Mesothelial cell of epicardium (in vitro differentiated cells): ENCODE data around the gene PCGF2. TPM values are rescaled to one million over a fixed set of nuclear protein-coding genes. Genes with fewer than 3 reads are reported as not detected.

Source experiments
- DNase-seq, 2 experiments: peaks; one replicate each; pipeline ENCODE4 v3.0.0; 2021; ENCODE audit warnings: low spot score in 2 of 2; ENCODE audit not compliant: unreplicated experiment in 2 of 2
- H3K27ac Mint-ChIP-seq: 2 replicates; pipeline ENCODE4 v1.8.0; 2021; ENCODE audit warnings: mixed read lengths
- H3K27me3 Mint-ChIP-seq: 2 replicates; pipeline ENCODE4 v1.8.0; 2021; ENCODE audit warnings: low read depth, mixed read lengths
- H3K36me3 Mint-ChIP-seq: 2 replicates; pipeline ENCODE4 v1.8.0; 2021; ENCODE audit warnings: mixed read lengths
- H3K4me1 Mint-ChIP-seq: 2 replicates; pipeline ENCODE4 v1.8.0; 2021; ENCODE audit warnings: mixed read lengths
- H3K4me3 Mint-ChIP-seq: 2 replicates; pipeline ENCODE4 v1.8.0; 2021; ENCODE audit warnings: mild to moderate bottlenecking, moderate library complexity, mixed read lengths
- H3K9me3 Mint-ChIP-seq: 2 replicates; pipeline ENCODE4 v1.8.0; 2021; ENCODE audit warnings: mixed read lengths
- total RNA-seq: library from RNA; stranded (reverse); gene quantifications from 3 replicates; pipeline ENCODE4 v1.2.1, GENCODE V29; 2021
- TF ChIP-seq, protein P1 (sequence below): fragments of 200-600 bp; sonication (generic); IDR thresholded peaks from one replicate; pipeline ENCODE4 v1.5.0; 2021; ENCODE audit warnings: antibody characterized with exemption; ENCODE audit not compliant: unreplicated experiment

Gene PCGF2
- total RNA-seq, 1 donor from 2014 or later = 83.3 TPM

DNA sequence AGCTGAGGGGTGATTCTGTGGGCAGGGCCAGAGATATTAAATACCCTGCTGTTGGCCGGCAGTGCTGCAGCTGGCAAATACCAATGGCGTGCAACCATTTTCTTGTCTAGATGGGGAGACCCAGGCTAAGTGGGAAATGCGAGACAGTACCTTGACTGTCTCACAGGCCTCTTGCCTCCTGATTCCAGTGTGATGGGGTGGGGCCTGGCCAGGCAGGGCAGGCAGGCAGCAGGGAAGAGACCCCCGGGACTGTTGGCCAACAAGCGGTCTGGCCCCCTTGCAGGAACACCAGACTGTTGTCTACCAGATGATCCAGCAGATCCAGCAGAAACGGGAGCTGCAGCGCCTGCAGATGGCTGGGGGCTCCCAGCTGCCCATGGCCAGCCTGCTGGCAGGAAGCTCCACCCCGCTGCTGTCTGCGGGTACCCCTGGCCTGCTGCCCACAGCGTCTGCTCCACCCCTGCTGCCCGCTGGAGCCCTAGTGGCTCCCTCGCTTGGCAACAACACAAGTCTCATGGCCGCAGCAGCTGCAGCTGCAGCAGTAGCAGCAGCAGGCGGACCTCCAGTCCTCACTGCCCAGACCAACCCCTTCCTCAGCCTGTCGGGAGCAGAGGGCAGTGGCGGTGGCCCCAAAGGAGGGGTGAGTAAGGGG, 23.7 kb downstream of the PCGF2 start:
- no peak for DNase-seq
- Mint-ChIP-seq H3K27ac (no peak overlapping the region), H3K36me3 (peaks cover 8% of the 10 kb centered on the region)

GRCh38 chr17:38721802-38722201, 26.3 kb downstream of the PCGF2 start:
- H3K4me1 Mint-ChIP-seq = peaks cover 18% of the 10 kb centered on the region
- H3K27ac Mint-ChIP-seq = no peak overlapping the region
- H3K9me3 Mint-ChIP-seq = no peaks in the 10 kb centered on the region
- peaks cover 13% of the 10 kb centered on the region for H3K36me3 Mint-ChIP-seq
- TF ChIP-seq, protein P1, sequence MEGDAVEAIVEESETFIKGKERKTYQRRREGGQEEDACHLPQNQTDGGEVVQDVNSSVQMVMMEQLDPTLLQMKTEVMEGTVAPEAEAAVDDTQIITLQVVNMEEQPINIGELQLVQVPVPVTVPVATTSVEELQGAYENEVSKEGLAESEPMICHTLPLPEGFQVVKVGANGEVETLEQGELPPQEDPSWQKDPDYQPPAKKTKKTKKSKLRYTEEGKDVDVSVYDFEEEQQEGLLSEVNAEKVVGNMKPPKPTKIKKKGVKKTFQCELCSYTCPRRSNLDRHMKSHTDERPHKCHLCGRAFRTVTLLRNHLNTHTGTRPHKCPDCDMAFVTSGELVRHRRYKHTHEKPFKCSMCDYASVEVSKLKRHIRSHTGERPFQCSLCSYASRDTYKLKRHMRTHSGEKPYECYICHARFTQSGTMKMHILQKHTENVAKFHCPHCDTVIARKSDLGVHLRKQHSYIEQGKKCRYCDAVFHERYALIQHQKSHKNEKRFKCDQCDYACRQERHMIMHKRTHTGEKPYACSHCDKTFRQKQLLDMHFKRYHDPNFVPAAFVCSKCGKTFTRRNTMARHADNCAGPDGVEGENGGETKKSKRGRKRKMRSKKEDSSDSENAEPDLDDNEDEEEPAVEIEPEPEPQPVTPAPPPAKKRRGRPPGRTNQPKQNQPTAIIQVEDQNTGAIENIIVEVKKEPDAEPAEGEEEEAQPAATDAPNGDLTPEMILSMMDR = no peak
- no peaks in the 10 kb centered on the region for H3K27me3 Mint-ChIP-seq
- no peak for DNase-seq
- H3K4me3 Mint-ChIP-seq = no peak overlapping the region

More for the DNA sequence above, 23.7 kb downstream of the PCGF2 start:
- TF ChIP-seq, protein P1 = no peak
- H3K9me3 Mint-ChIP-seq = no peaks in the 10 kb centered on the region
- H3K27me3 Mint-ChIP-seq = no peaks in the 10 kb centered on the region
- no peak overlapping the region for H3K4me3 Mint-ChIP-seq
- peaks cover 8% of the 10 kb centered on the region for H3K4me1 Mint-ChIP-seq

GRCh38 chr17:38720941-38721340, 27.2 kb downstream of the PCGF2 start:
- Mint-ChIP-seq H3K27me3 (no peaks in the 10 kb centered on the region), H3K4me1 (peaks cover 18% of the 10 kb centered on the region), H3K27ac (no peak overlapping the region), H3K9me3 (no peaks in the 10 kb centered on the region), H3K36me3 (peaks cover 14% of the 10 kb centered on the region), H3K4me3 (no peak overlapping the region)
- TF ChIP-seq, protein P1 = no peak
- DNase-seq = no peak

GRCh38 chr17:38719943-38720641, 28.0 kb downstream of the PCGF2 start:
- Mint-ChIP-seq H3K9me3 (no peaks in the 10 kb centered on the region), H3K4me3 (peak overlapping the region; percentile 76), H3K27me3 (no peaks in the 10 kb centered on the region), H3K4me1 (peaks cover 18% of the 10 kb centered on the region), H3K27ac (peak overlapping the region; percentile 95), H3K36me3 (peaks cover 16% of the 10 kb centered on the region)
- TF ChIP-seq, protein P1 = no peak
- peak in 1 of 2 experiments; percentile 58 for DNase-seq

GRCh38 chr17:38719289-38719942, 28.7 kb downstream of the PCGF2 start:
- no peaks in the 10 kb centered on the region for H3K9me3 Mint-ChIP-seq
- H3K27ac Mint-ChIP-seq = peak overlapping the region; percentile 90
- no peak for DNase-seq
- TF ChIP-seq, protein P1 = no peak
- H3K4me3 Mint-ChIP-seq = peak overlapping the region; percentile 76
- peaks cover 18% of the 10 kb centered on the region for H3K4me1 Mint-ChIP-seq
- H3K36me3 Mint-ChIP-seq = peaks cover 16% of the 10 kb centered on the region
- H3K27me3 Mint-ChIP-seq = no peaks in the 10 kb centered on the region
